Keratinocyte (primary cell): ENCODE results near the gene ADGRG6.

Experiments used
- EZH2 ChIP-seq: IDR thresholded peaks from one replicate; pipeline ENCODE4 v1.6.1; 2012; ENCODE audit warnings: inconsistent platforms, mild to moderate bottlenecking, low read length, moderate library complexity
- TF ChIP-seq, protein P1 (sequence below), 3 experiments: IDR thresholded peaks in 1 of 3; conservative IDR thresholded peaks in 1 of 3; optimal IDR thresholded peaks in 1 of 3; 2 replicates in 2 of 3; 3 replicates in 1 of 3; pipeline versions ENCODE3 to v1.5.1; 2011; ENCODE audit warnings: low read length in 3 of 3, mild to moderate bottlenecking in 3 of 3, moderate library complexity in 2 of 3, control low read depth in 1 of 3, inconsistent platforms in 1 of 3; ENCODE audit not compliant: insufficient read depth in 2 of 3; ENCODE audit errors: extremely low read depth in 1 of 3

DNA sequence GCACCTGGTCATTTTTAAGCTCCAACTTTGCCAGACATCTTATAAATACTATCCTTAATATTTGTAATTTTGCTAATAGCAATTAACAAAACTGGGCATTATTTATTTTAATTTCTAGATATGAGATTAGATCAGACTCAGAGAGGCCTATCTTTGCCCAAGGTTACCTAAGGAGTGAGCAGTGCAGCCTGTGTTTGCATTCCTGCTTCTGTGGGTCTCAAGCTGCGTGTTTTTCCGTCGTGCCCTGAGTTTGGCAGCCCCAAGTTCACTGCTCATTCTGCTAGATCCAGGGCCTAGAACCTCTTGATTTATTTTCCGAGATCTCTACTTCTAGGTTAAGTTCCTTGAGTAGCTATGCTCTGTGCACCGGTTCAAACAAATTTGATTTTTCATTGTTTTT lies 11.0 kb upstream of the ADGRG6 start:
- TF ChIP-seq, protein P1, sequence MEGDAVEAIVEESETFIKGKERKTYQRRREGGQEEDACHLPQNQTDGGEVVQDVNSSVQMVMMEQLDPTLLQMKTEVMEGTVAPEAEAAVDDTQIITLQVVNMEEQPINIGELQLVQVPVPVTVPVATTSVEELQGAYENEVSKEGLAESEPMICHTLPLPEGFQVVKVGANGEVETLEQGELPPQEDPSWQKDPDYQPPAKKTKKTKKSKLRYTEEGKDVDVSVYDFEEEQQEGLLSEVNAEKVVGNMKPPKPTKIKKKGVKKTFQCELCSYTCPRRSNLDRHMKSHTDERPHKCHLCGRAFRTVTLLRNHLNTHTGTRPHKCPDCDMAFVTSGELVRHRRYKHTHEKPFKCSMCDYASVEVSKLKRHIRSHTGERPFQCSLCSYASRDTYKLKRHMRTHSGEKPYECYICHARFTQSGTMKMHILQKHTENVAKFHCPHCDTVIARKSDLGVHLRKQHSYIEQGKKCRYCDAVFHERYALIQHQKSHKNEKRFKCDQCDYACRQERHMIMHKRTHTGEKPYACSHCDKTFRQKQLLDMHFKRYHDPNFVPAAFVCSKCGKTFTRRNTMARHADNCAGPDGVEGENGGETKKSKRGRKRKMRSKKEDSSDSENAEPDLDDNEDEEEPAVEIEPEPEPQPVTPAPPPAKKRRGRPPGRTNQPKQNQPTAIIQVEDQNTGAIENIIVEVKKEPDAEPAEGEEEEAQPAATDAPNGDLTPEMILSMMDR (optimal IDR thresholded peaks at IDR 0.05 in 1 of 3, IDR thresholded peaks at IDR 0.05 in 1 of 3, conservative IDR thresholded peaks at IDR 0.05 in 1 of 3; ENCODE audit: extremely low read depth in 1 of 3, insufficient read depth in 2 of 3, low read length in 3 of 3), result no peak
- TF ChIP-seq EZH2, result no peak
